ENCODE measurements around the gene ATF6. TPM values are rescaled to one million over a fixed set of nuclear protein-coding genes. Genes with fewer than 3 reads are reported as not detected.

ATF6 gene
- total RNA-seq, 1 donor from 2014 or later: 14.4 TPM

DNA sequence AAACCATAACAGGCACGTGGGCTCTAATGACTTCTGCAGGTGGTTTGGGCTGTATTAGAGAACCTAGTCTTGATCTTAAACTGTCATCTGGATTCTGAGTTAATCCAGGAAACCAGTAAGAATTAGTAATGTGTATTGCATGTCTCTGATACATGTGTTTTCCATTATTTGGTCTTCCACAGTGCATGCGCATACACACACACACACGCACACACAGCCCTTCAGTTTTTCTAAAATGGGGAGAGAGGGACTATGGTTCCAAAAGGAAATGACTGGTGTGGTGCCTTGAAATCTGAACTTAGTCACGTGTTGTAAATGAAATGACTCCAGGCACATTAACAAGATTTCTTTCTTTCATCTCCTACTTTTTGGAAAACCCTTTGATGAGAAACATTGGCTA lies 190.0 kb downstream of the ATF6 start:
- no peak for DNase-seq (ENCODE audit: low spot score)
- no peak for ATAC-seq

DNA sequence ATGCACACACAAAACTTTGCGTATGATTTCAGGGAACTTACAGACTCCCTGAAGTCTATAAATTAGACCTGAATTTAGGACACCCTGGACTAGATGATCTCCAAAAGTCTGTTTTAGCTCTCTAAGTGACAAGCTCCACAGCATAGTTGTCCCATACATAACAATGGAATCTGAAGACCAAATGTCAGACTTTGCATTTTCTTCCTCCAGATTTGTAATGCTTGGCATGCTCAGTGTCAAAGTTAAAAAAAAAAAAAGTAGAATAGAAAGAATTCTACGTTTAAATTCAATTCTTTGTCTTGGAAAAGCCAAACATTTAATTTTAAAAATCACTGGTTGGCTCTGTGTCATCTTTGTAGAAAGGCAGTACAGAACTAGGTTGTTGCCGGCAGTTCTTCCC lies 190.8 kb downstream of the ATF6 start:
- no peak for ATAC-seq
- no peak for DNase-seq (ENCODE audit: low spot score)

DNA sequence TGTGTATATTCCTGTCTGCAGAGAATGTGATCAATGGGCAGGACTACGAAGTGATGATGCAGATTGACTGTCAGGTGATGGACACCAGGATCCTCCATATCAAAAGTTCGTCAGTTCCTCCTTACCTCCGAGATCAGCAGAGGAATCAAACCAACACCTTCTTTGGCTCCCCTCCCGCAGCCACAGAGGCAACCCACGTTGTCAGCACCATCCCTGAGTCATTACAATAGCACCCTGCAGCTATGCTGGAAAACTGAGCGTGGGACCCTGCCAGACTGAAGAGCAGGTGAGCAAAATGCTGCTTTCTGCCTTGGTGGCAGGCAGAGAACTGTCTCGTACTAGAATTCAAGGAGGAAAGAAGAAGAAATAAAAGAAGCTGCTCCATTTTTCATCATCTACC lies 192.3 kb downstream of the ATF6 start:
- ATAC-seq (no peak), DNase-seq (ENCODE audit: low spot score) (no peak)

DNA sequence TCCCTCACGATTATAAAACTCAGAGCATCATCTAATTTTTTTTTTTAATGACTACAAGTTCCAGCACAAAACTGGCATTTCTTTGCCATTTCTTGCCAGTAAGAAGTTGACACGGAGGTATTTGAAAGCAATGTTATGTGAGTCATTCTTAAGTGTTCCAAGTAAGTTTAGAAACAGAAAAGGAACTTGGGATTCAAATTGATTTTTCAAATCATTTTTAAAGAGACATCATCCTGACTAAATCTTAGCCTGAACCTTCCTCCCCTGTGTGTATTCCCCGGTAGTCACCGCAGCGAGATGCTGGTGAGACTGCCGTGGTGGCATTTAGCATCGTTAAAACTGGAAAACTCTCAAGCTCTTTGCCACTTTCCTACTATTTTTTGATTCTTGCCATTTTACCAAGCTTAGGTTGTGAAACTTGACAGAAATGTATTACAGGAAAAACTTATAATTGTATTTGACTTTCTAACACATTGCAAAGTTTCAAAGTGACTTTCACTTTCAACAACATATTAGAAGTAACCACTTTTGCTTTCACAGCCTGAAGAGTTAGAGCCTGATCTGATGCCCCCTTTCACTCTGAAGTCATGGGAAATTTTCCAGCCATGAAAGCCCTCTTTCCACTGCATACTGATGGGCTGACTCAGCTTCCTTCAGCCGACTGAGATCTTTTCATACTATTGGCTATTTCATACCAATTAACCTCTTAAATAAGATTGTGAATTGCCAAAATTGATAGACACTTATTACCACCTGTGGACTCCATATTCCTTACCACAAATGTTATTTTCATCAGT lies 196.2 kb downstream of the ATF6 start:
- no peak for ATAC-seq
- no peak for DNase-seq (ENCODE audit: low spot score)

DNA sequence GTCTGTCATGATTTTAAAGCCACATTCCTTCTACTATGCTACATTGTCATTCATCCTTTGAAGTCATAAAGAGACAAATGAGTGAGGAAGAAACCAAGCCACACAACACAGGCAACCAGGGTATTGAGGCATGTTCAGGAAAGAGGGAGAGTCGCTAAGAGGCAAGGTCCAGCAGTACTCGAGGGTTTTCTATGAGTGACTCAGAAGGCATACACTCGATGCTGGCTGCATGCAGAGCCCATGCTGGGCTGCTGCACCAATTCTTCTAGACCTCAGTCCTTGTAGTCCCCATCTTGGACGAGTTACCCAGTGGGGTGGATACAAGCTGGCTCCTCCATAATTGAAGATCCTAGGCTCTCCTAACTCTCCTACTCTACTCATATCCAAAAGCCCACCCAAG lies 199.9 kb downstream of the ATF6 start:
- ATAC-seq (no peak), DNase-seq (ENCODE audit: low spot score) (no peak)

DNA sequence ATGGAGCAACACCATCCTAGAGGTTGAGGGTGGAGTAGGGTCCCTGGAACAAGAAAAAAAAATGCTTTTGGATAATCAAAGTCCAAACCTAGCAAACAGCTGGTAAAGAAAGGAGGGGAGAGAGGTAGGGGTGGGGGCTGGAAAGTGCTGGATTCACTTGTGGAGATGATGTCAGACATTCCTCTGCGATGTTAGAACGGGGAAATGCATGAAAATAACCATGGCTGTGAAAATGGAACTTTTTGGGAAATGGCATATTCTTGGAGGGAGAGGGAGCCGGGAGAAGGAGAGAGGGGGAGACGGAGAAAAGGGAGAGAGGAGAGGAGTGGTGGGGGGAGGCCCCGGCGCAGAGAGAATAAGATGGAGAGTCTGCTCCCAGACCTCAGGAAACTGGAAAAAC lies 203.9 kb downstream of the ATF6 start:
- ATAC-seq: no peak

DNA sequence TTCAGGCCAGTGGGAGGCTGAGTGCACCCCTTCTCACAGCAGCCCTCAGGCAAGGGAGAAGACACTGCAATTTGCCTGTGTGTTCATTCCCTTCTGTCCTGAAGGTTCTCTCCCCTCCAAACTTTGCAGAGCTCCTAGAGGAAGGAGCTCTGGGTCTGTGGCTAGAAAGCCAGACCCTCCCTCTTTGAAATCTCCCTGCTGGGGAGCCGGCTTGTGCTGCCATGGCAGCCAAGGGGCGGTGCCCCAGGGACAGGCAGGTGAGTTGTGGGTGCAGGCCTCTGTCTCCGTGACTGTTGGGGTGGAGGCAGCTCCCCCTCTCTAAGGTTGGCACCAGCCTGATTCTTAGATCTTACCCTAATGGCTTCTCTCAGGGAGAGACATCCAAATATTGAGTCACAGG lies 204.5 kb downstream of the ATF6 start:
- no peak for ATAC-seq
- no peak for DNase-seq (ENCODE audit: low spot score)

More for the DNA sequence above, 203.9 kb downstream of the ATF6 start:
- no peak for DNase-seq (ENCODE audit: low spot score)

DNA sequence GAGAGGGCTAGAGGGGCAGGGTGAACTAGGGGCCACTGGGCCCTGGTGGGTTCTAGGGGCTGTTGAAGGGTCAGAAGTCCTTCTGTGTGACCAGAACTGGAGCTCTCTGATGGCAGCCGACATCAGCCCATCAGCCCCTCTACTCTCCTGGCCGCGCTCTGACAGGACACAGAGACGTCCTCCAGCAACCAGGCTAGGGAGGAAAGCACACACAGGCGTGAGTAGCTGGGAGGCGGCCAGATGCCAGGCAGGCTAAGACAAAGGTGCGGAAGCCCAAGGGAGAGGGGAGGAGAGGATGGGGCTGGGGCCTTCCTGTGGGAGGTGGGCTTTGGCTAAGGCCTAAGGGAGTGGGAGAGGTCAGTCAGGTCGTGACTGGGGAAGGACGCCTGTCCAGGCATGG lies 206.7 kb downstream of the ATF6 start:
- DNase-seq (ENCODE audit: low spot score) (no peak), ATAC-seq (no peak)

DNA sequence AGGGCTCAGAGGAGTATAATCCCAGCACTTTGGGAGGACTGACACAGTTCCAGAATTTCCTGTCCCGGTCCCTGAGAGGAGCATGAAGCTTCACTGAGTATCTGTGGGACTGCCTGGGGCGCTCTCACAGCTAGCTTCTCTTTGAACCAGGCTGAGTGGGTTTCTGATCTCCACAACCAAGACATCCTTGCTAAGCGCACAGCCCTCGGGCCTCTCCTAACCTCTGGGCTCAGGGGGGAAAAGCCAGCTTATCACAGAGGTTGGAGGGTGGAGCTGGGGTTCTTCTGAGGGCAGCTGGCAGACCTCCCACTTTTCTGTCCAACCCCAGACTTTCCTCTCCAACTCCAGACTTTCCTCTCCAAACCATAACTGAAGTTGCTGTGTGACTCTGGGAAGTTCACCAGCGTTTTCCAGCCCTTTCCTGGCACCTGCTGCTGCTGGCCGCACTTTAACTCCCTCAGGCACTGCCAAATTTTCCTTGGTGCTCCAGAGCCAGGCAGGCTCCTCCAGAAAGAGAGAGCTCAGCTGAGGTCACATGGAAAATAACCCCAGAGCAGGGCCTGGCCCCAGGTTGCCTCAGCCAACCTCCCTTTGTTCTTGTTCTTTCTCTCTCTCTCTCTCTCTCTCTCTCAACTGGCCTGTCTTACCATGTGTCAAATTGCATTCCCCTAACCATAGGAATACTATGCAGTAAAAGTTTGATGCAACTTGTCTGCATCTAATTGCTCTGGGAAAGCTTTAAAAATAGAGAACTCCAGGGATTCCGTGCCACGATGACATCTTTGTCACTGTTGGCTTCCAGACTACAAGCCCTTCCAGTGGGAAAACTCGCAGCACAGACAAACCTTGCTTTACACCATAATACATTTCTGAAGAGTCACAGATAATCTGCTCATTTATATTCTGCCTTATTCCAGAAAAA lies 208.1 kb downstream of the ATF6 start:
- ATAC-seq: peak; percentile 86
- peak; percentile 72 for DNase-seq (ENCODE audit: low spot score)

DNA sequence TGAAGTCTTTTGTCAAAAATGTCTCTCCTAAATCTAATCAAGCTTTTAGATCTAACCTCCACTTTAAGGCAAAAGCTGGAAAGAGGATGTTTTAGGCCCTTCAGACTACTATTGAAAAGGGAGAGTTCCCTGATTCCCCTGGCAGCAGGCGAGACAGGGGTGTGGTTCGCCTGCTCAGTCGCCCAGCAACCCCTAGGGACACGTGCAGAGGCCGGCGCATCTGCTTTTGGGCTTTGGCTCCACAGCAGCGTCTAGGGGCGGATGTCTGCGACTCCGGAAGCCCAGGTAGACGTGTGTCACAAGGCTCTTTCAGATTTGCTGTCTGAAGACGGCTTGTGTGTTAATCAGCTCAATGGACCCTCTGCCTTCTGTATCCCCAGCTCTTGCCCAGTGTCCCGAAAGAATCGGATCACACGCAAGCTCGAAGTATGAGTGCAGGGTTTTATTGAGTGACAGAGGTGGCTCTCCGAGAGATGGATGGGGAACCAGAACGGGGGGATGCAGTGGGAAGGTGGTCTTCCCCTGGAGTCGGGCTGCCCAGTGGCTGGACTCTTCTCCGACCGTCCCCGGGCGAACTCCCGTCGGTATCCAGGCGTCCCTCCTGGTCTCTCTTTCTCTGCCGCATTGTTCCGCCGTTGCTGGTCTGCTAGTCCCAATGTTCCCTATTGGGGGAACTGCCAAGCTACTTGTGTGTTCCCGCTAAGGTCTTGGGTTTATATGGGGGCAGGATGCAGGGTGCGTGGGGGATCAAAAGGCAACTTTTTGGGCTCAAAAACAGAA lies 212.1 kb downstream of the ATF6 start:
- DNase-seq (ENCODE audit: low spot score) (no peak), ATAC-seq (no peak)

DNA sequence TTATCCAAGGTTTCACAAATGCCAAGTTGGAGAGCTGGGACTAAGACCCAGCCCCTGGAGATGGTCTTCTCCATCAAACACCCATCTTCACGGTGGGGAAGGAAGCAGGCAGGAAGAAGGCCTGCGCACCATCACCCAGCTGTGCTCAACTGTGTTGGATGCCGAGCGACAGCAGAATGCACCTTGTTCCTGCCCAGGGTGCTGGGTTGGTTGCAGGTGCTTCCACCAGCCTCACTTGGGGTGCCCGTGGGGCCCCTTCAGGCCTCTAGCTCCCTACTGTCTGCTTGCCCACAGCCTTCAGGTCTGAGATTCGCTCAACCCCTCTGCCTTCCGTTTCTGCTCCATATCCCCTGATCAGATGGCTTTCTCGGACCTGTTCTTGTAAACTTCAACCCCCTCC lies 215.0 kb downstream of the ATF6 start:
- no peak for ATAC-seq
- no peak for DNase-seq (ENCODE audit: low spot score)

DNA sequence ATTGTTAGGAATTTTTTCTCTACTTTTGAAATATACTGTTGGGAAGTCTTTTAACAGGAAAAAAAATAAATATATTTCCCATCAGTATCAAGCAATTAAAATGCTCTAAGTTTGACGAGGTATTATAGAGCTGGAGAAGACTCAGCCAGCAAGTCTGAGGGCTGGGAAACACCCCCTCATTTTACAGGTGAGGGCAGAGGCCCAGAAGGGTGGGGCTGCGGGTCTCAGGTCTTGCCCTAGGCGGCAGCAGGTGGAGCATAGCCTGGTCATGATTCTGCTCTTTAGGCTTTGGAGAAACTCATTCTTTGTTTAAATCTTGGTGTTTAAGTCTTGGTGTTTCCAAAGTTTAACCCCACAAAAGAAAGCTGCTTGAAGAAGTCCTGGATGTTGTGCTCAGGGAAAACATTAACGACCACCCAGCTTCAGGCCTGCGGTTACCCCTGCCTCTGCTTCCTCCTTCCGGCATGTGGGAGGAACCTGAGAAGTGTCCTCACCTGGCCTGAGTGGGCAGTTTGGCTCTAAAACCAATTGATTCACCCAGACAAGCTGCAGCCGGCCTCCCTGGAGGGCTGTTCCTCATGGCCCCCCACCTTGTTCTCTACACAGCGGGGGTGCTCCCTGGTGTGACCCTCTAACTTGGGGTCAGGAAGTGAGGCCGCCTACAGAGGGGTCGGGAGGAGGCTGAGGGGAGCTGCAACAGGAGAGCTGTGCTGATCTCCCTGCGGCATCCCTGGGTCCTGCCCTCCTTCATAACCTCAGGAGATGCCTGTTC lies 215.8 kb downstream of the ATF6 start:
- ATAC-seq: no peak
- DNase-seq (ENCODE audit: low spot score): no peak

DNA sequence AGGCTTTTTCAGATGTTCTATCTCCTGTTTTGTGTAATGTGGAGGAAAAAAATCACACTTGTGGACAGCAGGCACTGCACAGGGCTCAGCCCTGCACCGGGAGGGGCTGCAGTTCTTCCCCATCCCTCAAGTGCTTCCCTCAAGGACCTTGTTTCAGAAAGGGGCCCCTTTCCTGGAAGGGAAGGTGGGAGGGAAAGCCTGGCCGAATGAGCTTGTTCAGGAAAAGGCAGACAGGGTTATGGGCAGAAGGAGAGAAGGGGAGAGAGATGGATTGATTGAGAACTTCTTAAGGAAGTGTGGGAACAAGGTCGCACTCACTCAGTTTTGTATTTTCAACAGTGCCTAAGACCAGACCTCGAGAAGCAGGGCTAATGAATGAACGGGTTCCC lies 216.4 kb downstream of the ATF6 start:
- no peak for DNase-seq (ENCODE audit: low spot score)
- ATAC-seq: no peak

DNA sequence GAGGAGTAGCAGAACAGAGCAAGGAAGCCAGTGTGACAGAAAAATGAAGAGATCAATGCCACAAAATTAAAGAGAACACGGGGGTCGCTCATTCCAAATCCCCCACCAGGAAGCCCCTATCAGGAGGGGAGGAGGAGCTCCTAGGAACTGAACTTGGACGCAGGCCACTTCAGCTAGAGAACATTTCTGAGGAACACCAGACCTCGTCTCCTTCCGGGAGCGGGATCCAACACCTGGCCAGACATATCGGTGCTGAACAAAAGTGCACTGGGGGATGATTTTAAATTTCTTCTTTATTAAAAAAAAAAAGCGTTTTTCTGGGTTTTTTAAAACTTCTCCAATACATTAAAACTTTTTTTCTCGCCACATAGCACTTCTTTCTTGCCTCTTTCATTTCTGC lies 216.8 kb downstream of the ATF6 start:
- DNase-seq (ENCODE audit: low spot score): no peak
- no peak for ATAC-seq

DNA sequence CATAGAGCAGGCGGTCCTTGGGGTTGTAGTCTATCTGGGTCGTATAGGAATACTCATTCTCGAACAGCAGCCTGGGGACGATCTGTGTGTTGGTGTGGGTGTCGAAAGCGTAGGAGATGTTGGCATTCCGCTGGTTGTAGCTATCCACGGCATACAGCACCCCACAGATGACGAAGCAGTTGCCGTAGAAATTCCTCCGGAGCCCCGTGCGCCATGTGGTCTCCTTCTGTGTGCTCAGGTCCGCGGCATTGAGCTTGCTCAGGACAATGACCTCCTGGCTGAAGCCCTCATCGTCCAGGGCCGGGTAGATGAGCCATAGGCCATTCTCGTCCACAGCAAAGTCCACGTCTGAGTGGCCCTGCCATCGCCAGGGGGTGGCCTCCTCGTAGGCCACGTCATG lies 217.6 kb downstream of the ATF6 start:
- DNase-seq (ENCODE audit: low spot score): no peak
- no peak for ATAC-seq

DNA sequence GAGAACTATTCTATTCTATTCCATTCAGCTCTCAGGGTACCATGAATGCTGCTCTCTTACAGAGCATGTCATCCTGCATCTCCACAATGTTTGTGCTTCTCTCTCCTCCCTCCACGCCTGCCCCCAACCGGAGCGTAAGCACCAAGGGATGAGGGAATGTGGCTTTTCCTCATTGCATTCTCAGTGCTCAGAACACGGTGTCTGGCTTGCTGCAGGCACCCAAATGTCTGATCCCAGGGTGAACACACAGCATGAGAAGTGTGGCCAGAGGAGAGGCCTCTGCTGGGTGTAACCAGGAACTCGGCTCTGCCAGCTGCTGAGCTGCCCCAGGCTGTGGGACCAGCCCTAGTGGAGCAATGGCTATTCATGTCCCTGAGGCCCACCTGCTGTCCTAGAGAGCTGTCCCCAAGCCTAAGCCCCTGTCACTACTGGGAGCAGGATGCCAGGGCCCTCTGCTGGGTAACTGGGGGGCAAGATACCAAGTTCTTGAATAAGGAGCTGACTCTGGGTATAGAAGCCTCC lies 219.2 kb downstream of the ATF6 start:
- ATAC-seq: no peak
- no peak for DNase-seq (ENCODE audit: low spot score)

DNA sequence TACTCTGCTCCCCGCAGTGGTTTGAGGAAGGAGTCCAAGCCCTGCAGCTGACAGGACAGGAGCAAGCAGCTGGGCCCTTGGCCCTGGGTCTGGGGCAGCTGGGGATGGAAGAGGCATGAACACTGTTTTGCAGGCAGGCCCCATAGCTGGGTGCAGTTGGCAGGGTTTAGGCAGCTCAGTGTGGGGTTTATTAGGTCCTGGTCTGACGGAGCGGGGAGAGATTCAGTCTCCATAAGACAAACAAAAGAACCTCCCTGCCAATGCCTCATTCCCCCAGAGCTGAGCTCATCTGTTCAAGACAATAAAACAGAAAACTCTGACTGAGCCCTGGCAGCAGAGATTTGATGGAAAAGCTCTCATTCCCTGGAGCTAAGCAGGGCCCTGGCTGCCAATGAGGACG lies 220.2 kb downstream of the ATF6 start:
- no peak for DNase-seq (ENCODE audit: low spot score)
- ATAC-seq: no peak

DNA sequence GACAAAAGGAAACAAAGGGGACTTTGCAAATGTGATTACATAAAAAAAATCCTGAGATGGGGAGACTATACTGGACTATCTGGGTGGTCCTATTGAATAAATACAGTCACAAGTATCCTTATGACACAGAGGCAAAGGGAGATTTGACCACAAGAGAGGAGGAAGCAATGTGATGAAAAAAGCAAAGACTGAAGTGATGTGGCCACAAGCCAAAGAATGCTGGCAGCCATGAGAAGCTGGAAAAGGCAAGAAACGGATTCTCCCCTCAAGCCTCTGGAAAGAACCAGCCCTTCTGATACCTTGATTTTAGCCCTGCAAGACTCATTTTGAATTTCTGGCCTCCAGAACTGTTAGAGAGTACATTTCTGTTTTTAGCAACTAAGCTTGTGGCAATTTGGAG lies 221.2 kb downstream of the ATF6 start:
- no peak for ATAC-seq

DNA sequence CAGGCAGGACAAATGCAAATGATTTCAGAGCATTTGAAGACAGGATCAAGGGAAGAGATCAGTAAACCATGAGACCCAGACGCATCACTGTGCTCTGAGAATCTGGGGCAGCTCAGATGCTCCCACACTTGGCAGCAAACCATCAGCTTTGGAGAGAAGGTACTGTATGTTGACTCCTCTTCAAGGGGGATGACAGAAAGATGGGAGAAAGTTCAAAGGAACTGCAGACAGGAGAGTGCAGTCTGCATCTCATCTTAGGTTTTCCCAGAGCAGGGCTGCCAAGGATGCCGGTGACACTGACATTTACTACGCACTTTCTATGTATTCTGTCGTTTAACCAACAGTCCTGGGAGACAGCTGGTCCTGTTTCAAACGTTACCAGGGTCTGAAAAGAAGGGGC lies 221.8 kb downstream of the ATF6 start:
- no peak for DNase-seq (ENCODE audit: low spot score)
- no peak for ATAC-seq

More for the DNA sequence above, 221.2 kb downstream of the ATF6 start:
- DNase-seq (ENCODE audit: low spot score): no peak

DNA sequence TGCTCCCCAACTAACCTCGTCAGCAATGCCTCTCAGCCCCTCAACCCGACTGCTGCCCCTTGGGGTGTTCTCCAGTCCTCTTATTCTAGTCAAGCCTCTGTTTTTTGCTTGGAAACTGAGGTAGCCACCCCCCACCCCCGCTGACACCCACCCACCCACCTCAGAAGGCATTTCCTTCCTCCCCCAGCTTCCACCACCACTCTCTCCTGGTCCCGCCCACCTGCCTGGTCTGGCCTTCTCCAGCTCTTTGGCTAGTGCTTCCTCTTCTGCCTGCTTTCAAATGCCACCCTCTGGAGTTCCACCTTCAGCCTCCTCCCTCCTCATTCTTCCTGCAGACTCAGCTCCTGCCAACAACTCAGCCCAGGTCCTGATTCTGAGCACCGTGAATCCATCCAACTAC lies 222.3 kb downstream of the ATF6 start:
- DNase-seq (ENCODE audit: low spot score) (no peak), ATAC-seq (no peak)

Measured in left lobe of liver (tissue), 2 donors.